Activated naive CD8-positive, alpha-beta T cell treated with anti-CD3 and anti-CD28 coated beads for 36 hours (primary cell): ENCODE data around the gene NEK10. TPM values are rescaled to one million over a fixed set of nuclear protein-coding genes. Genes with fewer than 3 reads are reported as not detected.
"Not testable (repeated sequence)": the region's sequence is repeated elsewhere in the genome, so short reads cannot be mapped to it uniquely, and the experiment has no call there.

Experiments used
- DNase-seq: peaks from one replicate; pipeline ENCODE4 v3.0.0; 2021
- H3K27ac Mint-ChIP-seq: one replicate; pipeline ENCODE4 v1.8.0; 2022; ENCODE audit warnings: mild to moderate bottlenecking, moderate library complexity, mixed read lengths
- H3K27me3 Mint-ChIP-seq: one replicate; pipeline ENCODE4 v1.8.0; 2022; ENCODE audit warnings: mild to moderate bottlenecking, mixed read lengths
- H3K36me3 Mint-ChIP-seq: one replicate; pipeline ENCODE4 v1.8.0; 2021; ENCODE audit warnings: mild to moderate bottlenecking, mixed read lengths
- H3K4me1 Mint-ChIP-seq: one replicate; pipeline ENCODE4 v1.8.0; 2021; ENCODE audit warnings: mixed read lengths
- H3K4me3 Mint-ChIP-seq: one replicate; pipeline ENCODE4 v1.8.0; 2022; ENCODE audit warnings: mild to moderate bottlenecking, moderate library complexity, mixed read lengths
- H3K9me3 Mint-ChIP-seq: one replicate; pipeline ENCODE4 v1.8.0; 2022; ENCODE audit warnings: mixed read lengths
- total RNA-seq, 2 experiments: library from RNA; stranded (reverse); gene quantifications; one replicate each; pipeline ENCODE4 v1.2.3, GENCODE V29; 2021

NEK10 gene
- total RNA-seq, 2 experiments from 2014 or later: 0.41 to 0.80 TPM

GRCh38 chr3:27333843-27334242 is 35.3 kb downstream of the NEK10 start:
- Mint-ChIP-seq H3K36me3 (no peaks in the 10 kb centered on the region), H3K27me3 (peaks cover 3% of the 10 kb centered on the region), H3K4me3 (no peak overlapping the region), H3K4me1 (no peaks in the 10 kb centered on the region), H3K9me3 (peaks cover 2% of the 10 kb centered on the region), H3K27ac (no peak overlapping the region)
- no peak for DNase-seq

GRCh38 chr3:27328982-27329762 is 40.0 kb downstream of the NEK10 start:
- H3K36me3 Mint-ChIP-seq, H3K27ac Mint-ChIP-seq, H3K27me3 Mint-ChIP-seq, DNase-seq, H3K9me3 Mint-ChIP-seq, H3K4me3 Mint-ChIP-seq, H3K4me1 Mint-ChIP-seq: not testable (repeated sequence)

- H3K4me1 Mint-ChIP-seq: no peaks in the 10 kb centered on the region
- H3K9me3 Mint-ChIP-seq: peaks cover 7% of the 10 kb centered on the region
- H3K36me3 Mint-ChIP-seq: peaks cover 3% of the 10 kb centered on the region
- H3K27me3 Mint-ChIP-seq: peaks cover 3% of the 10 kb centered on the region
- no peak for DNase-seq
- H3K27ac Mint-ChIP-seq: no peak overlapping the region
- no peak overlapping the region for H3K4me3 Mint-ChIP-seq
These were observed 42.3 kb downstream of the NEK10 start for GRCh38 chr3:27326629-27327545.

- no peak overlapping the region for H3K4me3 Mint-ChIP-seq
These were observed 43.0 kb downstream of the NEK10 start for GRCh38 chr3:27326202-27326601.

GRCh38 chr3:27325419-27325818 is 43.8 kb downstream of the NEK10 start:
- no peak for DNase-seq
- peaks cover 3% of the 10 kb centered on the region for H3K36me3 Mint-ChIP-seq
- no peak overlapping the region for H3K27ac Mint-ChIP-seq
- peaks cover 3% of the 10 kb centered on the region for H3K27me3 Mint-ChIP-seq
- H3K9me3 Mint-ChIP-seq: peaks cover 7% of the 10 kb centered on the region
- no peaks in the 10 kb centered on the region for H3K4me1 Mint-ChIP-seq
- no peak overlapping the region for H3K4me3 Mint-ChIP-seq

More at GRCh38 chr3:27326202-27326601, 43.0 kb downstream of the NEK10 start:
- Mint-ChIP-seq H3K4me1 (no peaks in the 10 kb centered on the region), H3K36me3 (peaks cover 3% of the 10 kb centered on the region), H3K27me3 (peaks cover 3% of the 10 kb centered on the region), H3K27ac (no peak overlapping the region), H3K9me3 (peaks cover 7% of the 10 kb centered on the region)
- no peak for DNase-seq

- Mint-ChIP-seq H3K4me1 (no peaks in the 10 kb centered on the region), H3K4me3 (no peak overlapping the region), H3K9me3 (peaks cover 7% of the 10 kb centered on the region), H3K27ac (no peak overlapping the region), H3K36me3 (peaks cover 3% of the 10 kb centered on the region), H3K27me3 (peaks cover 3% of the 10 kb centered on the region)
- DNase-seq: no peak
These were observed 44.5 kb downstream of the NEK10 start for GRCh38 chr3:27324686-27325085.

- Mint-ChIP-seq H3K4me3 (no peak overlapping the region), H3K9me3 (no peaks in the 10 kb centered on the region), H3K27ac (no peak overlapping the region), H3K27me3 (no peaks in the 10 kb centered on the region), H3K4me1 (no peaks in the 10 kb centered on the region), H3K36me3 (no peaks in the 10 kb centered on the region)
- no peak for DNase-seq
These were observed 46.1 kb downstream of the NEK10 start for GRCh38 chr3:27323087-27323570.

GRCh38 chr3:27322634-27323033 is 46.5 kb downstream of the NEK10 start:
- Mint-ChIP-seq H3K27me3 (no peaks in the 10 kb centered on the region), H3K4me1 (no peaks in the 10 kb centered on the region), H3K9me3 (no peaks in the 10 kb centered on the region), H3K27ac (no peak overlapping the region), H3K36me3 (no peaks in the 10 kb centered on the region), H3K4me3 (no peak overlapping the region)
- DNase-seq: no peak

- Mint-ChIP-seq H3K27me3 (no peaks in the 10 kb centered on the region), H3K4me1 (no peaks in the 10 kb centered on the region), H3K4me3 (no peak overlapping the region), H3K36me3 (no peaks in the 10 kb centered on the region), H3K27ac (no peak overlapping the region), H3K9me3 (no peaks in the 10 kb centered on the region)
- no peak for DNase-seq
These were observed 49.2 kb downstream of the NEK10 start for GRCh38 chr3:27319847-27320526.

GRCh38 chr3:27319304-27319703 is 49.9 kb downstream of the NEK10 start:
- H3K36me3 Mint-ChIP-seq: no peaks in the 10 kb centered on the region
- no peak overlapping the region for H3K4me3 Mint-ChIP-seq
- H3K4me1 Mint-ChIP-seq: no peaks in the 10 kb centered on the region
- no peak for DNase-seq
- no peak overlapping the region for H3K27ac Mint-ChIP-seq
- H3K9me3 Mint-ChIP-seq: no peaks in the 10 kb centered on the region
- no peaks in the 10 kb centered on the region for H3K27me3 Mint-ChIP-seq

GRCh38 chr3:27317096-27317495 is 52.1 kb downstream of the NEK10 start:
- no peaks in the 10 kb centered on the region for H3K4me1 Mint-ChIP-seq
- no peak overlapping the region for H3K4me3 Mint-ChIP-seq
- H3K27ac Mint-ChIP-seq: no peak overlapping the region
- no peaks in the 10 kb centered on the region for H3K36me3 Mint-ChIP-seq
- H3K9me3 Mint-ChIP-seq: no peaks in the 10 kb centered on the region
- no peak for DNase-seq
- no peaks in the 10 kb centered on the region for H3K27me3 Mint-ChIP-seq

GRCh38 chr3:27315003-27315402 is 54.2 kb downstream of the NEK10 start:
- no peak overlapping the region for H3K4me3 Mint-ChIP-seq
- peaks cover 3% of the 10 kb centered on the region for H3K27me3 Mint-ChIP-seq
- DNase-seq: no peak
- H3K4me1 Mint-ChIP-seq: no peaks in the 10 kb centered on the region
- no peaks in the 10 kb centered on the region for H3K9me3 Mint-ChIP-seq
- no peak overlapping the region for H3K27ac Mint-ChIP-seq
- H3K36me3 Mint-ChIP-seq: no peaks in the 10 kb centered on the region

GRCh38 chr3:27312044-27312668 is 57.0 kb downstream of the NEK10 start:
- Mint-ChIP-seq H3K27ac (no peak overlapping the region), H3K9me3 (no peaks in the 10 kb centered on the region), H3K4me3 (no peak overlapping the region), H3K27me3 (peaks cover 3% of the 10 kb centered on the region), H3K4me1 (no peaks in the 10 kb centered on the region), H3K36me3 (no peaks in the 10 kb centered on the region)
- DNase-seq: no peak

- no peaks in the 10 kb centered on the region for H3K36me3 Mint-ChIP-seq
- no peak overlapping the region for H3K27ac Mint-ChIP-seq
- H3K4me3 Mint-ChIP-seq: no peak overlapping the region
- no peak for DNase-seq
- peaks cover 3% of the 10 kb centered on the region for H3K27me3 Mint-ChIP-seq
- H3K9me3 Mint-ChIP-seq: no peaks in the 10 kb centered on the region
- H3K4me1 Mint-ChIP-seq: no peaks in the 10 kb centered on the region
These were observed 57.8 kb downstream of the NEK10 start for GRCh38 chr3:27311400-27311799.
